MM.1S (cell line): ENCODE measurements around the gene MSX2.

Experiments
- DNase-seq: peaks from one replicate; pipeline ENCODE4 v3.0.0-alpha.2; 2015
- H2AFZ ChIP-seq: fragments of 300-600 bp; sonication (generic); 2 replicates; pipeline ENCODE4 v1.6.0; 2016; ENCODE audit warnings: antibody characterized with exemption, low read length
- H3F3A ChIP-seq: fragments of 300-600 bp; sonication (generic); 2 replicates; pipeline ENCODE4 v1.6.1; 2016; ENCODE audit warnings: mild to moderate bottlenecking, antibody characterized with exemption, low read length, moderate library complexity, mixed read lengths; ENCODE audit not compliant: insufficient read depth
- H3K27ac ChIP-seq: fragments of 300-600 bp; sonication (generic); 2 replicates; pipeline ENCODE4 v1.5.1; 2016; ENCODE audit warnings: mild to moderate bottlenecking, low read length
- H3K27me3 ChIP-seq: fragments of 300-600 bp; sonication (generic); replicated peaks from 2 replicates; pipeline ENCODE4 v1.6.0; 2016; ENCODE audit warnings: low read length; ENCODE audit not compliant: insufficient read depth
- H3K36me3 ChIP-seq: fragments of 300-600 bp; sonication (generic); replicated peaks from 2 replicates; pipeline ENCODE4 v1.6.1; 2016; ENCODE audit warnings: mild to moderate bottlenecking, low read length, mixed read lengths; ENCODE audit not compliant: insufficient read depth
- H3K4me1 ChIP-seq: fragments of 300-600 bp; sonication (generic); 2 replicates; pipeline ENCODE4 v1.6.1; 2016; ENCODE audit warnings: low read length, mixed read lengths
- H3K4me2 ChIP-seq: fragments of 300-600 bp; sonication (generic); 2 replicates; pipeline ENCODE4 v1.6.0; 2016; ENCODE audit warnings: low read depth, low read length
- H3K4me3 ChIP-seq: fragments of 300-600 bp; sonication (generic); 2 replicates; pipeline ENCODE4 v1.5.1; 2016; ENCODE audit warnings: low read length, mixed read lengths
- H3K79me2 ChIP-seq: fragments of 300-600 bp; sonication (generic); 2 replicates; pipeline ENCODE4 v1.6.1; 2016; ENCODE audit warnings: mixed run types, low read length, mixed read lengths
- H3K9ac ChIP-seq: fragments of 300-600 bp; sonication (generic); 2 replicates; pipeline ENCODE4 v1.6.1; 2016; ENCODE audit warnings: low read length, mixed read lengths
- H3K9me2 ChIP-seq: fragments of 300-600 bp; sonication (generic); replicated peaks from 2 replicates; pipeline ENCODE4 v1.6.1; 2016; ENCODE audit warnings: mild to moderate bottlenecking, low read length, mixed read lengths; ENCODE audit not compliant: insufficient read depth
- H3K9me3 ChIP-seq: fragments of 300-600 bp; sonication (generic); replicated peaks from 2 replicates; pipeline ENCODE4 v1.6.1; 2016; ENCODE audit warnings: mild to moderate bottlenecking, low read length, mixed read lengths; ENCODE audit not compliant: insufficient read depth
- H4K20me1 ChIP-seq: fragments of 300-600 bp; sonication (generic); 2 replicates; pipeline ENCODE4 v1.6.1; 2016; ENCODE audit warnings: mild to moderate bottlenecking, low read length, moderate library complexity, mixed read lengths; ENCODE audit not compliant: insufficient read depth
- EZH2 ChIP-seq: fragments of 300-600 bp; sonication (generic); optimal IDR thresholded peaks from 2 replicates; pipeline ENCODE3; 2017; ENCODE audit warnings: low read depth, mild to moderate bottlenecking, antibody characterized with exemption, low read length, mixed read lengths
- EZH2phosphoT487 ChIP-seq: fragments of 300-600 bp; sonication (generic); IDR thresholded peaks from 2 replicates; pipeline ENCODE4 v1.6.1; 2018; ENCODE audit warnings: antibody characterized with exemption, low read length
- TF ChIP-seq, protein P1 (sequence below): fragments of 300-600 bp; sonication (generic); IDR thresholded peaks from 2 replicates; pipeline ENCODE4 v1.5.1; 2016; ENCODE audit warnings: antibody characterized with exemption, low read length, mixed read lengths

MSX2 gene

DNA sequence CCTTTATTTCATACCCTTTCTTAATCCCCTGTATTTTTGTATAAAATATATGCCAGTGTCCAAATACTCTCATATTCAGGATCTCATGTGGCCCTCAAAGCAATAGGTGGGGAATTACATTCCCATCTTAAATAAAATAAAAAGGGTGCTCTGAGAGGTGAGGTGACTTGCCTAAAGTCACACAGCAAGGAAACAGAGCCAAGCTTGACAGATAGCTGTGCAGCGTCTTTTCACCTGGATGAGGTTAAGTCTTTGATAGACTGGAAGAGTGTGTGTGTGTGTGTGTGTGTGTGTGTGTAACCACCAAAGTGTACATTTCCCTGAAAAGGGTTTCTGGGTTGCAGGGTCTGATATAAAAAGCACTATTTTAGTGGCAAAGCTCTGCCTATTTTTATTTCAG lies 12.4 kb downstream of the MSX2 start:
- H3K36me3 ChIP-seq, result no peaks in the 10 kb centered on the region
- H3F3A ChIP-seq, result no peaks in the 10 kb centered on the region
- H3K27me3 ChIP-seq, result peaks cover 30% of the 10 kb centered on the region
- H3K27ac ChIP-seq, result no peak overlapping the region
- H3K9ac ChIP-seq, result no peak overlapping the region
- no peak for TF ChIP-seq EZH2
- no peak for TF ChIP-seq EZH2phosphoT487
- TF ChIP-seq, protein P1, sequence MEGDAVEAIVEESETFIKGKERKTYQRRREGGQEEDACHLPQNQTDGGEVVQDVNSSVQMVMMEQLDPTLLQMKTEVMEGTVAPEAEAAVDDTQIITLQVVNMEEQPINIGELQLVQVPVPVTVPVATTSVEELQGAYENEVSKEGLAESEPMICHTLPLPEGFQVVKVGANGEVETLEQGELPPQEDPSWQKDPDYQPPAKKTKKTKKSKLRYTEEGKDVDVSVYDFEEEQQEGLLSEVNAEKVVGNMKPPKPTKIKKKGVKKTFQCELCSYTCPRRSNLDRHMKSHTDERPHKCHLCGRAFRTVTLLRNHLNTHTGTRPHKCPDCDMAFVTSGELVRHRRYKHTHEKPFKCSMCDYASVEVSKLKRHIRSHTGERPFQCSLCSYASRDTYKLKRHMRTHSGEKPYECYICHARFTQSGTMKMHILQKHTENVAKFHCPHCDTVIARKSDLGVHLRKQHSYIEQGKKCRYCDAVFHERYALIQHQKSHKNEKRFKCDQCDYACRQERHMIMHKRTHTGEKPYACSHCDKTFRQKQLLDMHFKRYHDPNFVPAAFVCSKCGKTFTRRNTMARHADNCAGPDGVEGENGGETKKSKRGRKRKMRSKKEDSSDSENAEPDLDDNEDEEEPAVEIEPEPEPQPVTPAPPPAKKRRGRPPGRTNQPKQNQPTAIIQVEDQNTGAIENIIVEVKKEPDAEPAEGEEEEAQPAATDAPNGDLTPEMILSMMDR, result no peak
- no peaks in the 10 kb centered on the region for H3K4me1 ChIP-seq
- no peak overlapping the region for H3K4me3 ChIP-seq
- no peak overlapping the region for H2AFZ ChIP-seq
- no peaks in the 10 kb centered on the region for H3K79me2 ChIP-seq
- H3K4me2 ChIP-seq, result no peak overlapping the region
- H4K20me1 ChIP-seq, result no peaks in the 10 kb centered on the region
- no peak for DNase-seq
- no peaks in the 10 kb centered on the region for H3K9me2 ChIP-seq
- no peaks in the 10 kb centered on the region for H3K9me3 ChIP-seq

DNA sequence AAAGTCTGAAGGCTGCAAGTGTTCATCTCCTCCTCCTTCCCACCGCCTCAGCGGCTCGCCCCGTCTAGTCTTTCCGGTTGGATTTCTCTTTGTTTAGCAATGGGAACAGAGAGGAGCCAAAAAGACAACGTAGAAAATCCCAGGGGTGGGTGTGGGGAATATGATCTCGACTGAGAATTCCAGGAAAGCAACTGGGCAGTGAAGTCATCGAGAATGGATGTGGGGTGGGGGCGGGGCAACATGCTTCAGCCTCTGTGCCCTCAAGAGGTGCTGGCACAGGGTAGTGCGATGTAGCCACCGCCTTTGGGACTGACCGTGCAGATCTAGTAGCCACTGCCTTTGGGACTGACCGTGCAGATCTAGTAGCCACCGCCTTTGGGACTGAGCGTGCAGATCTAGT lies 12.9 kb downstream of the MSX2 start:
- peaks cover 30% of the 10 kb centered on the region for H3K27me3 ChIP-seq
- no peaks in the 10 kb centered on the region for H3K36me3 ChIP-seq
- no peaks in the 10 kb centered on the region for H3K79me2 ChIP-seq
- H3K4me1 ChIP-seq, result no peaks in the 10 kb centered on the region
- no peak for DNase-seq
- H3K4me3 ChIP-seq, result no peak overlapping the region
- TF ChIP-seq EZH2phosphoT487, result no peak
- TF ChIP-seq EZH2, result no peak
- TF ChIP-seq, protein P1, result no peak
- no peaks in the 10 kb centered on the region for H3F3A ChIP-seq
- no peak overlapping the region for H2AFZ ChIP-seq
- H3K9me2 ChIP-seq, result no peaks in the 10 kb centered on the region
- H3K9ac ChIP-seq, result no peak overlapping the region
- no peak overlapping the region for H3K27ac ChIP-seq
- H3K9me3 ChIP-seq, result no peaks in the 10 kb centered on the region
- no peak overlapping the region for H3K4me2 ChIP-seq
- no peaks in the 10 kb centered on the region for H4K20me1 ChIP-seq

GRCh38 chr5:174741352-174741751 lies 17.0 kb downstream of the MSX2 start:
- Histone ChIP-seq H3K27ac (no peak overlapping the region), H4K20me1 (no peaks in the 10 kb centered on the region), H3K79me2 (no peaks in the 10 kb centered on the region), H3K27me3 (no peaks in the 10 kb centered on the region), H3K36me3 (no peaks in the 10 kb centered on the region), H3K9ac (no peak overlapping the region), H3K4me2 (no peak overlapping the region), H3K4me1 (no peaks in the 10 kb centered on the region), H3K9me2 (no peaks in the 10 kb centered on the region), H2AFZ (no peak overlapping the region), H3F3A (no peaks in the 10 kb centered on the region), H3K4me3 (no peak overlapping the region), H3K9me3 (no peaks in the 10 kb centered on the region)
- no peak for TF ChIP-seq EZH2
- TF ChIP-seq, protein P1, result no peak
- DNase-seq, result no peak
